CD4-positive, alpha-beta memory T cell (primary cell): ENCODE data around the gene ZBTB7B. TPM values are rescaled to one million over a fixed set of nuclear protein-coding genes. Genes with fewer than 3 reads are reported as not detected.

Experiments
- CTCF ChIA-PET: fragments of 350-600 bp; sonication (Branson Sonifier 250); formaldehyde crosslinking; loops from one replicate; lab custom pipeline; 2021; ENCODE audit warnings: inconsistent platforms; ENCODE audit not compliant: partially characterized antibody; lab: Charles Lee
- POLR2A ChIA-PET: fragments of 350-600 bp; sonication (Branson Sonifier 250); formaldehyde crosslinking; loops from one replicate; lab custom pipeline; 2021; ENCODE audit not compliant: partially characterized antibody; lab: Charles Lee
- DNase-seq, 5 donors: peaks; one replicate each; pipeline versions ENCODE4 v3.0.0 to v3.0.0-alpha.2; 2020 to 2022; ENCODE audit warnings: mixed read lengths in 1 of 5
- H3K27ac ChIP-seq: one replicate; pipeline ENCODE4 v1.7.0; 2013; ENCODE audit warnings: low read depth, low read length
- H3K27me3 ChIP-seq: 2 replicates; pipeline ENCODE4 v1.7.0; 2013; ENCODE audit warnings: mild to moderate bottlenecking, low read length, moderate library complexity; ENCODE audit not compliant: insufficient read depth
- H3K36me3 ChIP-seq: 2 replicates; pipeline ENCODE4 v1.7.0; 2013; ENCODE audit warnings: mild to moderate bottlenecking, low read length, moderate library complexity; ENCODE audit not compliant: insufficient read depth
- H3K4me1 ChIP-seq: 2 replicates; pipeline ENCODE4 v1.7.0; 2013; ENCODE audit warnings: mild to moderate bottlenecking, low read length, moderate library complexity; ENCODE audit not compliant: insufficient read depth
- H3K4me3 ChIP-seq, 2 donors: one replicate each; pipeline ENCODE4 v1.7.0; 2013; ENCODE audit warnings: low read length in 2 of 2, mild to moderate bottlenecking in 1 of 2
- H3K9me3 ChIP-seq, 2 donors: one replicate each; pipeline ENCODE4 v1.7.0; 2013; ENCODE audit warnings: low read length in 2 of 2, control low read depth in 1 of 2; ENCODE audit not compliant: control insufficient read depth in 1 of 2
- H3K27ac Mint-ChIP-seq, 7 donors: one replicate each; pipeline ENCODE4 v1.8.0; 2020 to 2021; ENCODE audit warnings: mixed read lengths in 7 of 7, mild to moderate bottlenecking in 6 of 7, inconsistent platforms in 3 of 7, moderate library complexity in 3 of 7
- H3K27me3 Mint-ChIP-seq, 2 donors: one replicate each; pipeline ENCODE4 v1.8.0; 2020 to 2021; ENCODE audit warnings: mixed read lengths in 2 of 2
- H3K36me3 Mint-ChIP-seq, 2 donors: one replicate each; pipeline ENCODE4 v1.8.0; 2020 to 2021; ENCODE audit warnings: mixed read lengths in 2 of 2, inconsistent platforms in 1 of 2, mild to moderate bottlenecking in 1 of 2
- H3K4me1 Mint-ChIP-seq, 4 donors: one replicate each; pipeline ENCODE4 v1.8.0; 2020 to 2021; ENCODE audit warnings: mixed read lengths in 4 of 4, mild to moderate bottlenecking in 1 of 4
- H3K4me3 Mint-ChIP-seq, 8 donors: one replicate each; pipeline ENCODE4 v1.8.0; 2020 to 2021; ENCODE audit warnings: mixed read lengths in 8 of 8, mild to moderate bottlenecking in 7 of 8, moderate library complexity in 6 of 8, inconsistent platforms in 3 of 8
- H3K9me3 Mint-ChIP-seq, 8 donors: one replicate each; pipeline ENCODE4 v1.8.0; 2020 to 2021; ENCODE audit warnings: mixed read lengths in 8 of 8, mild to moderate bottlenecking in 5 of 8, inconsistent platforms in 3 of 8, moderate library complexity in 1 of 8
- intact Hi-C: fragments of 100-400 bp; cut with micrococcal nuclease; formaldehyde crosslinking; loops from one replicate; pipeline ENCODE4 v1.15.1; 2023
- polyA plus RNA-seq, 2 donors: library from polyadenylated mRNA; unstranded; fragments of 300-500 nt; fragmentation: Illumina TruSeq; gene quantifications; one replicate each; pipeline ENCODE4 v1.2.3, GENCODE V29; 2021
- total RNA-seq, 2 experiments: library from RNA; stranded (reverse); gene quantifications; one replicate each; pipeline ENCODE4 v1.2.3, GENCODE V29; 2021

ZBTB7B gene
- total and polyA plus RNA-seq, 4 experiments from 2014 or later, result 3.4 to 92.7 (median 48.9) TPM

DNA sequence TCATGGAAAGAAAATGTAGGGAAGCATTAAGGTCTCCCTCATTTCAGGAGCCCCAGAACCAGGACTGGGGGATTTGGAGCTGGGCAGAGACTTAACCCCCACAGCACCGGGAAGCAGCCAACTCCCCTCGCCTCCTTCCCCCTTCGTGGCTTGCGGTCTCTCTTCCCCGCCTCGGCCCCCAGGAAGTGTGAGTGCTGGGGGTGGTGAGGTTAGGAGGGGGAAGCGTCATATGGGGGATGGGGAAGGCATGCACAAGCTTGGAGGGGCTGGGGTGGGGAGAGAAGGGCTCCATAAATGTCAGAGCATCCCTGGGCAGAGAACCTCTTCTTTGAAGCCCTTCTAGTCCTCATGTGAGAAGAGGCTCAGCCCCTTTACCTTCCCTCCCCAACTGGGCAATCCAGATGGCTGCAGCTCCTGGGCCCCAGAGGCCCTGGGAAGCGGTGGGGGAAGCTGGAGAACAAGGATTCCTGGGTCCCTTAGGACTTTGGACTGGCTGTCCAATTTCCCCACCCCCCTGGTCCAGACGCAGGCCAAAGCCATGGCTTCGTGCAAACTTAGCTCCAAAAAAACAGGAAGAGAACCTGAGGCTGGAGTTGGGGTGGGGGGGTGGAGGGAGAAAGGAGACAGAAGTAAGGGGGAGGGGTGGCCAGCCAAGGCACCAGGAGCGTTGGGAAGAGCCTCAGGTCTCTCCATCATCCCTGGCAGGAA is 7.8 kb downstream of the ZBTB7B start:
- peak overlapping the region; percentile 76 to 85 for H3K4me3 ChIP-seq
- CTCF ChIA-PET, result interaction anchor here (1.0 to 18.7 kb wide), 5 partner anchors 10 to 74 kb away, joined by 3 to 381 read pairs (median 3); partner anchors contain the start of genes LENEP, PBXIP1, PMVK and ZBTB7B

GRCh38 chr1:155011004-155011416 is 8.4 kb downstream of the ZBTB7B start:
- DNase-seq, result no peak
- Histone ChIP-seq H3K9me3 (no peaks in the 10 kb centered on the region), H3K4me1 (peaks cover 91% of the 10 kb centered on the region), H3K4me3 (peak overlapping the region; percentile 76 to 85), H3K36me3 (no peaks in the 10 kb centered on the region), H3K27ac (peak overlapping the region; percentile 86), H3K27me3 (no peaks in the 10 kb centered on the region)
- Mint-ChIP-seq H3K4me1 (peaks cover 42 to 93% (median 62%) of the 10 kb centered on the region in 4 donors), H3K27ac (peak overlapping the region; percentile 15 to 96 (median 86)), H3K36me3 (peaks cover 8 to 36% of the 10 kb centered on the region in 2 donors), H3K27me3 (no peaks in the 10 kb centered on the region), H3K9me3 (peaks cover 0 to 3% (median 0%) of the 10 kb centered on the region in 8 donors), H3K4me3 (peak overlapping the region; percentile 90 to 98 (median 96))
- ChIA-PET CTCF (interaction anchor here (1.0 to 18.7 kb wide), 5 partner anchors 9 to 74 kb away, joined by 3 to 381 read pairs (median 3); partner anchors contain the start of genes LENEP, PBXIP1, PMVK and ZBTB7B), POLR2A (interaction anchor here (0.6 to 38.9 kb wide), 6 partner anchors 10 to 557 kb away, joined by 3 to 1543 read pairs (median 4); partner anchors contain the start of genes CKS1B, FLAD1, KRTCAP2 and PBXIP1)
- intact Hi-C loops, result no loop called here

More for the DNA sequence above, 7.8 kb downstream of the ZBTB7B start:
- Mint-ChIP-seq H3K27ac (peak overlapping the region; percentile 90 to 96 (median 93)), H3K4me1 (peaks cover 42 to 93% (median 62%) of the 10 kb centered on the region in 4 donors), H3K27me3 (no peaks in the 10 kb centered on the region), H3K4me3 (peak overlapping the region; percentile 90 to 98 (median 96)), H3K36me3 (peaks cover 4 to 31% of the 10 kb centered on the region in 2 donors), H3K9me3 (peaks cover 0 to 3% (median 0%) of the 10 kb centered on the region in 8 donors)
- H3K27ac ChIP-seq, result peak overlapping the region; percentile 86
- intact Hi-C loops, result loop anchor here (1.0 kb wide), 1 partner anchor 8 kb away; the partner anchor contains the start of gene ZBTB7B
- no peaks in the 10 kb centered on the region for H3K36me3 ChIP-seq
- peaks cover 91% of the 10 kb centered on the region for H3K4me1 ChIP-seq
- no peaks in the 10 kb centered on the region for H3K9me3 ChIP-seq
- no peaks in the 10 kb centered on the region for H3K27me3 ChIP-seq
- POLR2A ChIA-PET, result interaction anchor here (0.6 to 38.9 kb wide), 8 partner anchors 9 to 1043 kb away, joined by 3 to 1543 read pairs (median 3); partner anchors contain the start of genes CKS1B, FLAD1, KRTCAP2 and LENEP
- DNase-seq, result peak in 2 of 5 donors; percentile 56 to 57

- peak in 1 of 5 donors; percentile 40 for DNase-seq
- CTCF ChIA-PET, result interaction anchor here (1.2 to 18.7 kb wide), 5 partner anchors 9 to 75 kb away, joined by 3 to 381 read pairs (median 3); partner anchors contain the start of genes LENEP, PBXIP1, PMVK and ZBTB7B
- Histone ChIP-seq H3K4me3 (peak overlapping the region; percentile 76 to 85), H3K4me1 (peaks cover 91% of the 10 kb centered on the region), H3K9me3 (no peaks in the 10 kb centered on the region), H3K27ac (peak overlapping the region; percentile 86), H3K36me3 (peaks cover 4% of the 10 kb centered on the region), H3K27me3 (no peaks in the 10 kb centered on the region)
- POLR2A ChIA-PET, result interaction anchor here (0.6 to 38.9 kb wide), 9 partner anchors 10 to 557 kb away, joined by 3 to 1543 read pairs (median 6); partner anchors contain the start of genes ADAM15, CKS1B, FLAD1 and LENEP
- Mint-ChIP-seq H3K9me3 (peaks cover 0 to 3% (median 0%) of the 10 kb centered on the region in 8 donors), H3K36me3 (peaks cover 9 to 42% of the 10 kb centered on the region in 2 donors), H3K4me1 (peaks cover 42 to 93% (median 62%) of the 10 kb centered on the region in 4 donors), H3K27ac (peak overlapping the region; percentile 62 to 96 (median 90)), H3K4me3 (peak overlapping the region; percentile 90 to 98 (median 96)), H3K27me3 (no peaks in the 10 kb centered on the region)
- intact Hi-C loops, result no loop called here
These were observed 8.9 kb downstream of the ZBTB7B start for GRCh38 chr1:155011437-155012025.

GRCh38 chr1:155012026-155012546 is 9.5 kb downstream of the ZBTB7B start:
- Histone ChIP-seq H3K4me3 (peak overlapping the region; percentile 4 to 20), H3K4me1 (peaks cover 91% of the 10 kb centered on the region), H3K36me3 (peaks cover 8% of the 10 kb centered on the region), H3K27ac (peak overlapping the region; percentile 86), H3K9me3 (no peaks in the 10 kb centered on the region), H3K27me3 (no peaks in the 10 kb centered on the region)
- Mint-ChIP-seq H3K27ac (peak overlapping the region; percentile 62 to 97 (median 94)), H3K36me3 (peaks cover 9 to 41% of the 10 kb centered on the region in 2 donors), H3K9me3 (peaks cover 0 to 3% (median 0%) of the 10 kb centered on the region in 8 donors), H3K4me1 (peaks cover 39 to 93% (median 62%) of the 10 kb centered on the region in 4 donors), H3K4me3 (peak overlapping the region; percentile 72 to 98 (median 88)), H3K27me3 (no peaks in the 10 kb centered on the region)
- DNase-seq, result peak in 2 of 5 donors; percentile 19 to 41
- ChIA-PET POLR2A (interaction anchor here (1.0 to 38.9 kb wide), 10 partner anchors 10 to 76 kb away, joined by 3 to 1543 read pairs (median 6); partner anchors contain the start of genes ADAM15, CKS1B, FLAD1 and LENEP), CTCF (interaction anchor here (0.7 to 18.7 kb wide), 8 partner anchors 9 to 452 kb away, joined by 3 to 381 read pairs (median 3); partner anchors contain the start of genes CKS1B, FLAD1, LENEP and PBXIP1)
- intact Hi-C loops, result no loop called here

DNA sequence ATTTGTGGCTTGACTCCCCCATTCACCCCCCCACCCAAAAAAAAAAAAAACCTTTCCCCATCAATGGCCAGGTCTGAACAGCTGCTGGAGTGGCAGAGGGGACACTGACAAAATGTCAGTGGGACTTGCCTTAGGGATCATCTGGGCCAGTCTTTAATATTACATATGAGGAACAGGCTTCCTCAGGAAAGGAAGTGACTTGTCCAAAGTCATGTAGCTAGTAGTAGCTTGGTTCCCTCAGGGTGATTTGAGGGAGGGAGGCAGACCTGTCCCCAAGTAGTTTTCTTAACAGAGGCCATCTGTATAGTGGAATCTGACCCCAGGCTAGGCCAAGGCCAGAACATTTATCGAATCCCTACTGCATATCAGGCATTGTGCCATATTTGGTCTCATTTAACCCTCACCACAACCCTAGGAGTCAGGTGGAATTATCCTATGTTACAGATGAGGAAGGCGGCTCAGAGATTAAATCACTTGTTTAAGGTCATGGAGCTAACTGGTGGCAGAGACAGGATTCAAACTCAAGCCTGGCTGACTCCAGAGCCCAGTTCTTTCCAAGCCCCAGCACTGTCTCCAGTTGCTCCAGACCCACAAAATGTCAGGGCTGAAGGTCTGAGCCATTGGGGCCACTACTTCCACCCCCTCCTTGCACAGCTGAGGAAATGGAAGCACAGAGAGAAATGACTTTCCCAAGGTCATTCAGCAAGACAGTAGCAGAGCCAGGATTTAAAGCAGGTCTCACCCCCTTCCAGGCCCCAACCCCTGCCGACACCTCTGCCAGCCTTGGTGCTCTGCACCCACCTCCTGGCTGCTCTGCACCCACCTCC is 10.4 kb downstream of the ZBTB7B start:
- CTCF ChIA-PET, result interaction anchor here (0.7 to 18.7 kb wide), 10 partner anchors 8 to 453 kb away, joined by 3 to 381 read pairs (median 4); partner anchors contain the start of genes CKS1B, FLAD1, LENEP and PMVK
- Mint-ChIP-seq H3K4me1 (peaks cover 39 to 93% (median 65%) of the 10 kb centered on the region in 4 donors), H3K27ac (peak overlapping the region; percentile 62 to 97 (median 94)), H3K36me3 (peaks cover 9 to 43% of the 10 kb centered on the region in 2 donors), H3K9me3 (peaks cover 0 to 3% (median 0%) of the 10 kb centered on the region in 8 donors), H3K27me3 (no peaks in the 10 kb centered on the region), H3K4me3 (peak overlapping the region; percentile 72 to 98 (median 88))
- Histone ChIP-seq H3K4me1 (peaks cover 91% of the 10 kb centered on the region), H3K27ac (peak overlapping the region; percentile 86), H3K4me3 (peak overlapping the region; percentile 4 to 23), H3K27me3 (no peaks in the 10 kb centered on the region), H3K9me3 (no peaks in the 10 kb centered on the region), H3K36me3 (peaks cover 8% of the 10 kb centered on the region)
- intact Hi-C loops, result no loop called here
- POLR2A ChIA-PET, result interaction anchor here (0.5 to 38.9 kb wide), 13 partner anchors 10 to 844 kb away, joined by 3 to 1543 read pairs (median 5); partner anchors contain the start of genes ADAM15, CKS1B, FLAD1 and GON4L
- peak in 1 of 5 donors; percentile 5 for DNase-seq
